ENCODE measurements around the gene KDM5C.
A peak's percentile ranks its signal among the peaks of the same experiment; 100 is the strongest.

KDM5C gene

GRCh38 chrX:53268173-53268572 is 43.2 kb upstream of the KDM5C start:
- Histone ChIP-seq H3K79me2 (ENCODE audit: control insufficient read depth, low read length) (no peaks in the 10 kb centered on the region), H3K36me3 (ENCODE audit: control insufficient read depth, low read length) (no peaks in the 10 kb centered on the region), H3K4me1 (ENCODE audit: control insufficient read depth, low read length) (peaks cover 23% of the 10 kb centered on the region), H3K4me2 (ENCODE audit: low read length) (no peak overlapping the region), H3K27me3 (ENCODE audit: control insufficient read depth, low read length) (no peaks in the 10 kb centered on the region), H4K20me1 (ENCODE audit: control insufficient read depth, insufficient read depth, low read depth, low read length) (no peaks in the 10 kb centered on the region), H3K9me3 (ENCODE audit: control insufficient read depth, insufficient read depth, low read length) (no peaks in the 10 kb centered on the region), H3K27ac (ENCODE audit: low read depth, low read length) (no peak overlapping the region), H3K9me2 (replicated peaks; ENCODE audit: control insufficient read depth, low read length) (no peaks in the 10 kb centered on the region), H3F3A (ENCODE audit: control insufficient read depth, insufficient read depth) (no peaks in the 10 kb centered on the region), H3K4me3 (ENCODE audit: low read length) (no peak overlapping the region)
- TF ChIP-seq, protein P1, sequence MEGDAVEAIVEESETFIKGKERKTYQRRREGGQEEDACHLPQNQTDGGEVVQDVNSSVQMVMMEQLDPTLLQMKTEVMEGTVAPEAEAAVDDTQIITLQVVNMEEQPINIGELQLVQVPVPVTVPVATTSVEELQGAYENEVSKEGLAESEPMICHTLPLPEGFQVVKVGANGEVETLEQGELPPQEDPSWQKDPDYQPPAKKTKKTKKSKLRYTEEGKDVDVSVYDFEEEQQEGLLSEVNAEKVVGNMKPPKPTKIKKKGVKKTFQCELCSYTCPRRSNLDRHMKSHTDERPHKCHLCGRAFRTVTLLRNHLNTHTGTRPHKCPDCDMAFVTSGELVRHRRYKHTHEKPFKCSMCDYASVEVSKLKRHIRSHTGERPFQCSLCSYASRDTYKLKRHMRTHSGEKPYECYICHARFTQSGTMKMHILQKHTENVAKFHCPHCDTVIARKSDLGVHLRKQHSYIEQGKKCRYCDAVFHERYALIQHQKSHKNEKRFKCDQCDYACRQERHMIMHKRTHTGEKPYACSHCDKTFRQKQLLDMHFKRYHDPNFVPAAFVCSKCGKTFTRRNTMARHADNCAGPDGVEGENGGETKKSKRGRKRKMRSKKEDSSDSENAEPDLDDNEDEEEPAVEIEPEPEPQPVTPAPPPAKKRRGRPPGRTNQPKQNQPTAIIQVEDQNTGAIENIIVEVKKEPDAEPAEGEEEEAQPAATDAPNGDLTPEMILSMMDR (IDR thresholded peaks at IDR 0.05; ENCODE audit: low read depth, low read length, poor library complexity, severe bottlenecking) = no peak
- TF ChIP-seq EZH2phosphoT487 (IDR thresholded peaks at IDR 0.05; ENCODE audit: borderline replicate concordance, low read length) = no peak

GRCh38 chrX:53266914-53267313 is 41.9 kb upstream of the KDM5C start:
- TF ChIP-seq, protein P1 (IDR thresholded peaks at IDR 0.05; ENCODE audit: low read depth, low read length, poor library complexity, severe bottlenecking) = no peak
- no peak for TF ChIP-seq EZH2phosphoT487 (IDR thresholded peaks at IDR 0.05; ENCODE audit: borderline replicate concordance, low read length)
- Histone ChIP-seq H3K4me1 (ENCODE audit: control insufficient read depth, low read length) (peaks cover 29% of the 10 kb centered on the region), H3K4me2 (ENCODE audit: low read length) (peak overlapping the region; percentile 73), H3K4me3 (ENCODE audit: low read length) (peak overlapping the region; percentile 64), H3K27me3 (ENCODE audit: control insufficient read depth, low read length) (no peaks in the 10 kb centered on the region), H3K36me3 (ENCODE audit: control insufficient read depth, low read length) (no peaks in the 10 kb centered on the region), H4K20me1 (ENCODE audit: control insufficient read depth, insufficient read depth, low read depth, low read length) (no peaks in the 10 kb centered on the region), H3K27ac (ENCODE audit: low read depth, low read length) (peak overlapping the region; percentile 21; the same call in 1 of the 2 replicates), H3K9me3 (ENCODE audit: control insufficient read depth, insufficient read depth, low read length) (no peaks in the 10 kb centered on the region), H3F3A (ENCODE audit: control insufficient read depth, insufficient read depth) (no peaks in the 10 kb centered on the region), H3K9me2 (replicated peaks; ENCODE audit: control insufficient read depth, low read length) (no peaks in the 10 kb centered on the region), H3K79me2 (ENCODE audit: control insufficient read depth, low read length) (no peaks in the 10 kb centered on the region)

DNA sequence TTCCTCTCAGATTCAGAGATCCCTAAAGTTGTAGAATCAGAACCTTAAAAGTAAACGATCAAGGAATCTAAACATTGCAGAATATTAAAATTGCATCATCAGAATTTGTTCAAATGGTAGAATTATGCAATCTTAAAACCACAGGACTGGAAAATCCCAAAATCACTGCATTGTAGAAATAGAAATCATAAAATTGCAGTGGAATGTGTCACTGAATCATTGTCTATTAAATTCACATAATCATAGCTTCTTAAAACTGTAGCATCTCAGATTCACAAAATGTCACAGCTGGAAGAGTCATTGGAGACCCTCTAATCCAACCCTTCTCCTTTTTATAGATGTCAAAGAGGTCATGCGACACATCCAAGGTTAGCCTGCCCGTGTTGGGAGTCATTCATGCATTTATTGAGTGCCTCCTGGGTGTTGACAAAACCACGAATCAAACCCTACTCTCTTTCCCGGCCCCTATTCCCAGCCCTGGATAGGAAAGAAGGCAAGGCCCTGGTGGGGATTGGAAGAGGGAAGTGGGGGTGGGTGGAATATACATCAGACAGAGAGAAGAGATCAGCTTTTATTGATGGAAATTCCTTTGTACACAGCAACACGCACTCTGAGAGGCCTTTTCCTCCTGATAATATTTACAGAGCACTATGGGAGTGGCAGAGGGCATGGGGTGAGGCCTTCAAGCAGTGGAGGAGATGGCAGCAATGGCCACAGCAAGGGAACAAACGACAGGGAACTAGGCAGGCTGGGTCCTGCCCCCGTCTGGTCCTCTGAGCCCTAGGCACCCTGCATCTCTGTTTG is 41.0 kb upstream of the KDM5C start:
- H3K79me2 ChIP-seq (ENCODE audit: control insufficient read depth, low read length) = no peaks in the 10 kb centered on the region

More for the DNA sequence above, 41.0 kb upstream of the KDM5C start:
- Histone ChIP-seq H3K4me2 (ENCODE audit: low read length) (peak overlapping the region; percentile 48; the same call in 1 of the 2 replicates), H3K9me3 (ENCODE audit: control insufficient read depth, insufficient read depth, low read length) (no peaks in the 10 kb centered on the region), H3K4me1 (ENCODE audit: control insufficient read depth, low read length) (peaks cover 39% of the 10 kb centered on the region), H3K4me3 (ENCODE audit: low read length) (peak overlapping the region; percentile 36; the same call in 1 of the 2 replicates), H3K27me3 (ENCODE audit: control insufficient read depth, low read length) (no peaks in the 10 kb centered on the region), H3K9me2 (replicated peaks; ENCODE audit: control insufficient read depth, low read length) (no peaks in the 10 kb centered on the region), H3F3A (ENCODE audit: control insufficient read depth, insufficient read depth) (no peaks in the 10 kb centered on the region), H3K27ac (ENCODE audit: low read depth, low read length) (no peak overlapping the region), H4K20me1 (ENCODE audit: control insufficient read depth, insufficient read depth, low read depth, low read length) (no peaks in the 10 kb centered on the region), H3K36me3 (ENCODE audit: control insufficient read depth, low read length) (no peaks in the 10 kb centered on the region)
- TF ChIP-seq, protein P1 (IDR thresholded peaks at IDR 0.05; ENCODE audit: low read depth, low read length, poor library complexity, severe bottlenecking) = no peak
- TF ChIP-seq EZH2phosphoT487 (IDR thresholded peaks at IDR 0.05; ENCODE audit: borderline replicate concordance, low read length) = no peak

Measured in DOHH2 (cell line).